SK-N-MC (cell line): ENCODE measurements around the gene SIAE.

Experiments used
- EZH2 ChIP-seq: fragments of 200-600 bp; sonication (generic); IDR thresholded peaks from one replicate; pipeline ENCODE4 v1.6.1; 2017; ENCODE audit warnings: antibody characterized with exemption
- FOXP2 ChIP-seq: optimal IDR thresholded peaks from 2 replicates; pipeline ENCODE3; 2011; ENCODE audit warnings: mild to moderate bottlenecking, moderate library complexity; ENCODE audit not compliant: insufficient read depth; ENCODE audit errors: extremely low read length, control extremely low read depth
- POLR2AphosphoS5 ChIP-seq: IDR thresholded peaks from 2 replicates; pipeline ENCODE4 v1.6.1; 2012; ENCODE audit warnings: mild to moderate bottlenecking, low read depth, low read length, borderline replicate concordance

GRCh38 chr11:124638500-124638899 is 35.0 kb downstream of the SIAE start:
- TF ChIP-seq POLR2AphosphoS5 (no peak), EZH2 (no peak), FOXP2 (no peak)
